ENCODE results near the gene CCDC150.
"Not testable (repeated sequence)": the region's sequence is repeated elsewhere in the genome, so short reads cannot be mapped to it uniquely, and the experiment has no call there.

Gene CCDC150

DNA sequence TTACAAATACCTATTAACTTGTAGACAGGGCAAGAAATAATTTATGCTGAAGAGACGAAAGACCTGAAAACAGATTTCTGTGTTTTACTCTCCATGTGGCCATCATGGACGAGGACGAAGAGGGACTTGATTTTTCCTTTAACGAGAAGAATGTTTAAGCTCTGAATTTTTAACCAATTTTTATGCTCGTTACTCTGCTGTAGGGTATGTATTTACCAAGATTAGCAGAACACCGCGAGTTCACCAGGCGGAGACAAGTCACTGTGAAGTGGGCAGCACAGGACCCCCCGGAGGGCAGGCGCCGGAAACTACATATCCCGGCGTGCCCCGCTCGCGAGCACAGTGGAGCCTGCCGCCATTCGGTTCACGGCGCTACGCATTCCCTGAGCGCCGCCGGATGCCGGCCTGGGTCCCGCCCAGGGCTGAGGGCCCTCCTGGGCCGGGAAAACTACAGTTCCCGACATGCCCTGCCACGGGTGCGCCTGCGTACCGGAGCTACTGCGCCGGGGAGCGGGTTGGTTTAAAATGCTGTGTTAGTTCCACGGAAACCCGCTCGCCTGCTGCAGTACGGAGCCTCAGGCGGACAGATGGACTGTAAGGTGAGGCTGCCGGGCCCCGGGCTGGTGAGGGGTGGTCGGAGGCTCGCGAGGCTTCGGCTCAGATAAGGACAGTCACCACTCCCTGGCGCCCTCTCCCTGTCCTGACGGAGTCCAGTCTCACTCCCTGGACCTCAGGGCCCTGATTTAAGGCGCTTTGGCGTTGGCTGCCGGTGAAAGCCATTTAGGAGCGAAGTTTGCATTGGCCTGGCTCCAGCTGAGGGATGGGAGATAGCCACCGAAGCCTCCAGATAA lies at the start of gene CCDC150:
Gene CCDC150 (plus strand): TSS at position 536 of the 851 bp plus-strand sequence. CDS start 52 bp downstream, at position 588.
- DNase-seq (ENCODE audit: low spot score): peak; percentile 97

GRCh38 chr2:196590286-196590685 lies 49.2 kb upstream of the CCDC150 start:
- DNase-seq (ENCODE audit: low spot score): no peak

DNA sequence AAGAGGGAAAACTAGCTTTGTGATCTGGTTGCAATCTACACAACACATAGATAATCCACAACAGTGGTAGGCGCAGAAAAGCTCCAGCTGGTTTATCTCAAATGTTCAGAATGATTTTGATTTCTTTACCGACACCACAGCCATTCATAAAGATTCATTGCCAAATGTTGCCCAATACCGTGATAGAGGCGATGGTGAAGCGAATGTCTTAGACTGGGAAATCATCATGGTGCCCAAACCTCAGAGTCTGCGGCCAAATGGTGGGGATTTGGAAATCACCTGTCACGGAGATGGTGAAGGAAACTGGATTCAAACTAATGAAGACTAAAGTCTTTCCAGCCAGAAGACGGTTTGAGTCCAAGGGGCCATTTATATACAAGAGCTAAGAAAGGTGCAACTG lies 48.5 kb upstream of the CCDC150 start:
- DNase-seq (ENCODE audit: low spot score): no peak

DNA sequence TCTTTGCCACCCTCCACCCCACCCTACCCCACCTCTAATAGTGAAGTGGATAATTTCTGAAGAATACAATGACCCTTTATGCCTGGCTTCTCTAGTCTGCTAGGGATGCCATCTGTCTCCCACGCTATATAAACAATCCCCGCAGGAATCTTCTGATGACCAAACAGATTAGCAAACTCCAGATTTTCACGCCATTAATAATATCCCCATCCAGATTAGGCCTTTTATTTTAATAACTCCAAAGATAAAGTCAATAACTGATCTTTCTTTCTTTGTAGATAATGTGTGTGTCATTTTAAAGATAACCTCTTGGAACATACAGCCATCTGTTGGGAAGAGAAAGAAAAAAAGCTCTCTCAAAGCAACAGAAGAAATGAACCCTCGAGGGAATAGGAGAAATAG lies 47.9 kb upstream of the CCDC150 start:
- DNase-seq (ENCODE audit: low spot score): no peak

- DNase-seq (ENCODE audit: low spot score): no peak
Observed at GRCh38 chr2:196592331-196592910, 47.1 kb upstream of the CCDC150 start.

- no peak for DNase-seq (ENCODE audit: low spot score)
Observed at GRCh38 chr2:196592911-196593881, 46.3 kb upstream of the CCDC150 start, which contains the start of gene HECW2. Gene HECW2 (minus strand): TSS chr2:196593554.

DNA sequence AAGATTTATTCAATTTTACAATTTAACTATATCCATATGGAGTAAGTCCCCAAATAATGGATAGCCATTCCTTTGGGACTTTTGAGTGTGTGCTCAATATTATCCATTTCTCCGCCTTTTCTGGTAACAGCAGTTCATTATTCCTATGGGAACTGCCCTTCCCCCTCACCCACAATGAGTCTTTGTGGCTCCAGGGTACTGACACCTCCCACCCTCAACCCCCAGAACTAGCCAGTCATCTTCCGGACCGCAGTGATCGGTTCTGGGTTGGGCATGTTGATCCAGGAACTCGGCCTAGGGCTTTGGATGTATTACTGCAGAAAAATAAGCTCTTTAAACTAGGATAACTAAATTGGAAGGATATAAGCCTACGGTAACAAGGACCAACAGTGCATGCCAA lies 45.4 kb upstream of the CCDC150 start:
- no peak for DNase-seq (ENCODE audit: low spot score)

DNA sequence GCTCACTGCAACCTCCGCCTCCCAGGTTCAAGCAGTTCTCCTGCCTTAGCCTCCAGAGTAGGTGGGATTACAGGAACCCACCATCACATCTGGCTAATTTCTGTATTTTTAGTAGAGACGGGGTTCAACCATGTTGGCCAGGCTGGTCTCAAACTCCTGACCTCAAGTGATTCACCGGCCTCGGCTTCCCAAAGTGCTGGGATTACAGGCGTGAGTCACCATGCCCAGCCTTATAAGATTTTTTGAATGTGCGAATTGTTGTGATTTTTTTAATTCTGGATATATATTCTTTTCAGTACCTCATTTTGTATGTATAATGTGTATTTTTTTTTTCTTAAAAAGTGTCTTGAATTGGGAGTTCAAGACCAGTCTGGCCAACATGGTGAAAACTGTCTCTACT lies 42.0 kb upstream of the CCDC150 start:
- DNase-seq (ENCODE audit: low spot score): no peak

DNA sequence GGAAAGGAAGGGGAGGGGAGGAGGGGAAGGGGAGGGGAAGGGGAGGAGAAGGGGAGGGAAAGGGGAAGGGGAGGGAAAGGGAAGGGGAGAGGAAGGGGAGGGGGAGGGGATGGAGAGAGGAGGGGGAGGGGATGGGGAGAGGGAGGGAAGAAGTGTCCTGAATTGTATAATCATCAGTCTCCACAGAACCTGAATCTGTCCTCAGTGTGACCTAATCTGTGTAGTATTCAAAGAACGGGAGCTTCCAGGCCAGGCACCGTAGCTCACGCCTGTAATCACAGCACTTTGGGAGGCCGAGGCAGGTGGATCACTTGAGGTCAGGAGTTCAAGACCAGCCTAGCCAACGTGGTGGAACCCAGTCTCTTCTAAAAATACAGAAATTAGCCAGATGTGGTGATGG lies 41.1 kb upstream of the CCDC150 start:
- no peak for DNase-seq (ENCODE audit: low spot score)

- no peak for DNase-seq (ENCODE audit: low spot score)
Observed at GRCh38 chr2:196598846-196599245, 40.7 kb upstream of the CCDC150 start.

DNA sequence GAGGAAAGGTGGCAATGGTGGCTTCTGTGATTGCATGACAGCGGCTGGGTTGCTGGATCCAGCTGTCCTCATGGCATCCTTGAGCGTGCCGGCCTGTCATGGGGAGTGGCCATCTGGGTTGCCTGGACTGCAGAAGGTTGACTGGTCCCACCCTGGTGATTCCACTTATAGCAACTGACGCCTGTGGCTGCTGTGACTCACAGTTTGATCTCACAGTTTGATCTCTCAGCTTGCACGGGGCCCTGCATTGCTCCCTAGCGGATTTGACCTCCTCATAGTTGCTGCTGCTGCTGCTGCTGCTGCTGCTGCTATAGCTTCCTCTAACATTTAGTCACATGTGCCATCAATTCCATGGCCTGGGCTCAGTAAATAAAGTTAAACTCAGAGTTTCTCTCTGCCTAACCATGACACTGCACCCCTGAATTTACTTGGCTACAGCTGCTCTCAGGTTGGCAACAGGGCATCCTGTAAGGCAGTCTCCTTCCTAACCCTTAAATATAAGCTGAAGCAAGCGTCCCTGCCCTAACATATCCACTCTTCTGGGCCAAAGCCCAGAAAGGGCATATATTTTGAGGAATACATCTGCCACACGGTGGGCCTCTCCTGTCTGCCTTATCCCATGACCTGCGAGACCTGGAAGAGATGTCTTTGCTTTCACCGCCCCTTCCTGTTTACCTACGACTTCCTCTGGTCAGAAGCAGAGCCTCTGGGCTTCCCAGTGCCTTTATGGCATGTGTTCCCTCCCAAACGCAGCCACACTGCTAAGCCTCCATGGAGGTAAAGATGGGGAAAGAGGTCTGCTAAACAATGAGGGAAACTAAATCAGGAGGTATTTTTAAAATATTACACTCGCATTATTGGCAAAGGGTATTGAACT lies 37.8 kb upstream of the CCDC150 start:
- DNase-seq (ENCODE audit: low spot score): no peak

- no peak for DNase-seq (ENCODE audit: low spot score)
Observed at GRCh38 chr2:196604196-196604595, 35.3 kb upstream of the CCDC150 start.

DNA sequence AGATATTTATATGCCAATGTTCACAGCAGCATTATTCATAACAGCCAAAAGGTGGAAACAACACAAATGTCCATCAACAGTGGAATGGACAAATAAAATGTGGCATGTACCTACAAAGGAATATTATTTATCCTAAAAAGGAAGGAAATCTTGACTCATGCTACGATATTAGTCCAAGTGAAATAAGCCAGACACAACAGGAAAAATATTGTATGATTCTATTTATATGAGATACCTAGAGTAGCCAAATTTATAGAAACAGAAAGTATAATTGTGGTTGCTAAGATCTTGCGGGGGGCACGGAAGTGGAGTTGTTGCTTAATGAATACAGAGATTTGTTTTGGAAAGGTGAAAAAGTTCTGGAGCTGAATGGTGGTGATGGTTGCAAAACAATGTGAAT lies 33.0 kb upstream of the CCDC150 start:
- DNase-seq (ENCODE audit: low spot score): no peak

- DNase-seq (ENCODE audit: low spot score): no peak
Observed at GRCh38 chr2:196607073-196607472, 32.4 kb upstream of the CCDC150 start.

- DNase-seq (ENCODE audit: low spot score): not testable (repeated sequence)
Observed at GRCh38 chr2:196607896-196608295, 31.6 kb upstream of the CCDC150 start.

GRCh38 chr2:196609806-196610205 lies 29.7 kb upstream of the CCDC150 start:
- no peak for DNase-seq (ENCODE audit: low spot score)

DNA sequence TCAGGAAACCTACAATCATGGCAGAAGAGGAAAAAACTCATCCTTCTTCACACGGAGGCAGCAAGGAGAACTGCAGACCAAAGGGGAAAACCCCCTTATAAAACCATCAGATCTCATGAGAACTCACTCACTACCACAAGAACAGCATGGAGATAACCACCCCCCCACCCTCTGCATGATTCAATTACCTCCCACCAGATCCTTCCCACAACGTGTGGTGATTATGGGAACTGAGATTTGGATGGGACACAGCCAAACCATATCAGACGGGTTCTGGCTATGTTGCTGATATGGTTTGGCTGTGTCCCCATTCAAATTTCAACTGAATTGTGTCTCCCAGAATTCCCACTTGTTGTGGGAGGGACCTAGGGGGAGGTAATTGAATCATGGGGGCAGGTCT lies 28.7 kb upstream of the CCDC150 start:
- no peak for DNase-seq (ENCODE audit: low spot score)

DNA sequence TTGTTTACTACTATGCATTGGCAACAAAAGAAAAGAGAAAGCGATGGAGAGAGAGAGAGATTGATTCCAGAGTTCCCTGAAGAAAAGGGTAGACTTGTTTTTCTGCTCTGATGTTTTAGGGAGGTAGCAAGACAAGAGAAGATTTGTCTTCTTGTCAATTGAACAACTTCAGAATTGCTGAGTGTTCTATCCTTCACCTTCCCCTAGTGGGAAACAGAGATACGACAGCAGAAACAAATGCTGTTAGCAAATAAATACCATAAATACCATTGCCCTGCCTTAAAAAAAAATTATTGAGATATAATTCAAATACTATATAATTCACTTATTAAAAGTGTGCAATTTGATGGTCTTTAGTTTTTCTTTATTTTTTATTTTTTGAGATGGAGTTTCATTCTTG lies 26.2 kb upstream of the CCDC150 start:
- peak; percentile 16 for DNase-seq (ENCODE audit: low spot score)

DNA sequence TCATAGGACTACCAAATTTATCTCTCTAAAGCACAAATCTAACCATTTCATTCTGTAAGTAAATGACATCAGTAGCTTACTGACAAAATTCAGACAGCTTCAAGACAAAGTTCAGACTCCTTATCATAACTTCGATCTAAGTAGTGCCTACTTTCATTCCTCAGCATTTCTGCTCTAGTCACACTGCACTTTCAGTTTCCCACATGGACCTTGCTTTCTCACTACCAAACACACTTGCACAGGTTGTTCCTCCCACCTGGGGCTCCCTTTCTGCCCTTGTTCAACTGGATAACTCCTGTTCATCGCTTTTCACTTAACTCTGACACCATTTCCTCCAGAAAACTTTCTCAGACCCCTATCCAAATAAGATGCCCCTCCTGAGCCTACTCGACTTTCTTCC lies 22.1 kb upstream of the CCDC150 start:
- no peak for DNase-seq (ENCODE audit: low spot score)

GRCh38 chr2:196618661-196619060 lies 20.9 kb upstream of the CCDC150 start:
- DNase-seq (ENCODE audit: low spot score): no peak

DNA sequence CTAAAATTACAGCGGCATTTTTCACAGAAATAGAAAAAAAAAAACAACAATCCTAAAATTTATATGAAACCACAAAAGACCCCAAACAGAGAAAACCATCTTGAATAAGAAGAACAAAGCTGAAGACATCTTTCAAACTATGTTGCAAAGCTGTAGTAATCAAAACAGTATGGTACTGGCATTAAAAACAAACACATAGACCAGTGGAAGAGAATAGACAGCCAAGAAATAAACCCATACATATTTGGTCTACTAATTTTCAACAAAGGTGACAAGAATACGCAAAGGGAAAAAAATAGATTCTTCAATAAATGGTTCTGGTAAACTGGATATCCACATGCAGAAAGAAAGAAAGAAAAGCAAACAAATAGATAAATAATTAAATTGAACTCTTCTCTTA lies 9.0 kb upstream of the CCDC150 start:
- DNase-seq (ENCODE audit: low spot score): no peak
